COLO668 (cell line): ENCODE data around the gene PEX11G.

ENCODE experiments used
- DNase-seq: peaks from one replicate; lab custom pipeline; 2025; ENCODE audit not compliant: unreplicated experiment; lab: John Stamatoyannopoulos, UW

PEX11G gene

DNA sequence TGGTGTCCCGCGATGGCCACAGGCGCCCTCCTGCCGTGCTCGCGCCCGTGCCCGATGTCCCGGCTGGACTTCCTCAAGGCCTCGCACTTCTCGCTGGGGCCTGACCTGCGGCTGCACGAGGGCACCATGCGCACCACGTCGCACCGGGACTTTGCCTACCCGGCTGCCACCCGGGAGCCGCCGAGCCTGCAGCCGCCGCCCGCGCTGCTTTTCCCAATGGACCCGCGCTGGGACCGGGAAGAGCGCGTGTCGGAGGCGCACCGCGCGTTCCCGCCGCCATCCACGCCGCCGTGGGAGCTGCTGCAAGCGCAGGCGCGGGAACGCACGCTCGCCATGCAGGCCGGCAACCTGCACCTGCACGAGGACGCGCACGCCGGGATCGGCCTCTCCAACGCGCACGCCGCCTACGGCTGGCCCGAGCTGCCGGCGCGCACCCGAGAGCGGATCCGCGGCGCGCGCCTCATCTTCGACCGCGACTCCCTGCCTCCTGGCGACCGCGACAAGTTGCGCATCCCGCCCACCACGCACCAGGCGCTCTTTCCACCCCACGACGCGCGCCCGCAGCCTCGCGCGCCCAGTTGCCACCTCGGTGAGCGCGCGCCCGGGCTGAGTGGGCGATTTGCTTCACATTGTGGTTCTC is 12.1 kb upstream of the PEX11G start:
- peak; percentile 93 for DNase-seq

DNA sequence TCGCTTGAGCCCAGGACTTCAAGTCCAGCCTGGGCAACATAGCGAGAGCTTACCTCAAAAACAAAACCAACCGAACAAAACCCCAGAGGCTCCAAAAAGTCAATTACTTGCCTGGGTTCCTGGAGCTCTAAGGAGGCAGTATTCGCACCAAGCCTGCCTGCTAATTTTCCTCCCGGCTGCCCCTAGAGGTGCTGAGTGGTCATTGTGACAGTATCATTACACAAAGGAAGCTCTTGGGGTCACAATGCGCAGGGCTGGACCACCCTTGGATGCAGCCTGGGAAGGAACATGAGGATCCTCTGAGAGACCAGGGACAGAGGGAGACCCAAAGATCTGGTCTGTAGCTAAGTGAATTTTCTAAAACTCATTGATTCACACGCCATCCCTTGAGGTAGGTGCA is 8.5 kb upstream of the PEX11G start:
- DNase-seq, result no peak

DNA sequence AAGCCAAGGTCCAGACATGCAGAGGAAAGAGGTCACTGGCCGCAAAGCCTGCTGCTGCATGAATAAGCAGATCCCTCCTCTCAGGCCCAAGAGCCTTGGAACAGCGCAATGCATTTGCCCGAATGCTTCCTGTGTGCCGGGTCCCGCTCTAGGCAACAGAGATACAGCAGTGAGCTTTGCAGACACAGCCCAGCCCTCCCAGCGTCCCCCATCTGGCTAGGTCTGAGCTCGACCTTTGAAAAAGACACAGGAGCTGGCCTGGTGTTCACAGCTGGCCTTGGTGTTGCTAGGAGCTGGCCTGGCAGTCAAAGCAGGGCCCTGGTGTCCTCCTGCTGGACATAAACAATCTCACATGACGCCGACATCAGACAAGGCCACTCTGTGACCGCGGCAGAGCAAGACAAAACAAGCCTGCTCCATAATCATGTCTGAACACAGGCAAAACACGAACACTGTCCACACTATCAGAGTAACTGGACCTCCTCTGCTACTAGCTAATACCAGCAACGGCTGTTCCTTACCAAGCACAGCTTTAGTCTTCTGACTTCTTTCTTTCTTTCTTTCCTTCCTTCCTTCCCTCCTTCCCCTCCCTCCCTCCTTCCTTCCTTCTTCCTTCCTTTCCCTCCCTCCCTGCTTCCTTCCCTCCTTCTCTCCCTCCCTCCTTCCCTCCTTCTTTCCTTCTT is 5.7 kb upstream of the PEX11G start:
- DNase-seq, result no peak

DNA sequence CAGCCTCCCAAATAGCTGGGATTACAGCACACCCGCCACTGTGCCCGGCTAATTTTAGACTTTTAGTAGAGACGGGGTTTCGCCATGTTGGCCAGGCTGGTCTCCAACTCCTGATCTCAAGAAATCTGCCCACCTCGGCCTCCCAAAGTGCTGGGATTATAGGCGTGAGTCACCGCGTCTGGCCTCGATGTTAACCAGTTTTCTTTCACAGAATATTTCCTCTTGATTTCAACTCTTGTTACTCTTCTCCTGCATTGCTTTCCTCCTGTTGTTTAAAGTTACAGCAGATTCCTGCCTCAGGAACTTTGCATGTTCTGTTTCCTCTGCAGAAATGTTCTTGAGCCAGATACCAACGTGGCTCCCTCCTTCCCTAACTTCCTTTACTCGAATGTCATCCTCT is 3.7 kb upstream of the PEX11G start:
- DNase-seq, result no peak

DNA sequence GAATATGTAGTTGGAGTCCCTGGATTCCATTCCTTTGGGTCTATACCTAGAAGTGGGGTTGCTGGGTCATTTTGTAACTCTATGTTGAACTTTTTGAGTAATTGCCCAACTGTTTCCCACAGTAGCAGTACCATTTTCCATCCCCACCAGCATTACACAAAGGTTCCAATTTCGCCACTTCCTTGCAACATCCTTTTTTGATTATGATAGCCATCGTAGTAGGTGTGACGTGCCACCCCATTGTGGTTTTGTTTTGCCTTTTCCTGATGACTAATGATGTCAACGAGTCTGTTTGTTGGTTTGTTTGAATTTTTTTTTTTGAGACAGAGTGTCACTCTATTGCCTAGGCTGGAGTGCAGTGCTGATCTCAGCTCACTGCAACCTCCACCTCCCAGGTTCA is 3.3 kb upstream of the PEX11G start:
- DNase-seq, result no peak

DNA sequence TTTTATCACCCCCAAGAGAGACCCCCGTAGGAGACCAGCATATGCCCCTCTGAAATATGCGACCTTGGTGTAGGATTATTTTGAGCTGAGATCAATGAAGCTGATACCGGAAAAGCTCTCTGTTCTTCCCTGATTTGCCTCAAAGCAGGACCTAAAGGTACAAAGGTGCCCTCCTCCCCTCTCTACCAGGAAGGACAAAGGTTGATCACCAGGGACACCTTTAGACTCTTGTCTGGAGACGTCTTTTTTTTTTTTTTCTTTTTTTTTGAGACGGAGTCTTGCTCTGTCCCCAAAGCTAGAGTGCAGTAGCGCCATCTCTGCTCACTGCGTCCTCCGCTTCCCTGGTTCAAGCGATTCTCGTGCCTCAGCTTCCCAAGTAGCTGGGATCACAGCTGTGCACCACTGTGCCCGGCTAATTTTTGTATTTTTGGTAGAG is 792 bp upstream of the PEX11G start:
- no peak for DNase-seq

DNA sequence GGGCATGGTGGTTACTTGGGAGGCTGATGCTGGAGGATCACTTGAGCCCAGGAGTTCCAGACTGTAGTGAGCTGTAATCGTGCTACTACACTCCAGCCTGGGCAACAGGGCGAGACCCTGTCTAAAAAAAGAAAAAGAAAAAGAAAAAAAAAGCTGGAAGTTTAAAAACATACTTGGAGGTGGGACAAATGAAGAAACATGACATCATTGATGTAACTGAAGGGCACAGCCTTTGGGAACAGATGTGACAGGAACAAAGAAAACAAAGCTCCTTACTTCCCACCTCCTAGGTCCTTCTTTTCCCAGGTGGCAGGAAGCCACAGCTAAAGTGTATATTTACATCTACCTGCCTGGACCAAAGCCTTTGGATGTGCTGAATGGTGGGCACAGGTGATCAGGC is 1.9 kb downstream of the PEX11G start:
- DNase-seq, result no peak

DNA sequence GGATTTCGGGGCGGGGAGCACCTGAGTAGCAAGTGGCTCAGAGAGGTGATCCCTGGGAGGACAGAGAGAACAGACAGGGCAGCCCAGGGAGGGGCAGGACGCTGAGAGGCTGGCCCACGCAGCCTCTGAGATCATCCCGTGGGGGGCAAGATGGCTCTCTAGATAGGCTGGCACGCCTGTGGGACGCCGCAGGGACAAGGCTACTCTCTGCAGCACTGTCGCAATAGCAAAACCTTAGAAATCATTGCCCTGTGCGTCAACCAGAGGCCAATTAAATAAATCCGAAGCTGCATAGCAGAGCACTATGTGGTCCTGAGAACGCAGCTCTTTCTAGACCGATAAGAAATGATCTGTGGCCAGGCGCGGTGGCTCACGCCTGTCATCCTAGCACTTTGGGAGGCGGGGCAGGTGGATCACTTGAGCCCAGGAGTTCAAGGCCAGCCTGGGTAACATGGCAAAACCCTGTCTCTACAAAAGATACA is 5.1 kb downstream of the PEX11G start:
- DNase-seq, result no peak

DNA sequence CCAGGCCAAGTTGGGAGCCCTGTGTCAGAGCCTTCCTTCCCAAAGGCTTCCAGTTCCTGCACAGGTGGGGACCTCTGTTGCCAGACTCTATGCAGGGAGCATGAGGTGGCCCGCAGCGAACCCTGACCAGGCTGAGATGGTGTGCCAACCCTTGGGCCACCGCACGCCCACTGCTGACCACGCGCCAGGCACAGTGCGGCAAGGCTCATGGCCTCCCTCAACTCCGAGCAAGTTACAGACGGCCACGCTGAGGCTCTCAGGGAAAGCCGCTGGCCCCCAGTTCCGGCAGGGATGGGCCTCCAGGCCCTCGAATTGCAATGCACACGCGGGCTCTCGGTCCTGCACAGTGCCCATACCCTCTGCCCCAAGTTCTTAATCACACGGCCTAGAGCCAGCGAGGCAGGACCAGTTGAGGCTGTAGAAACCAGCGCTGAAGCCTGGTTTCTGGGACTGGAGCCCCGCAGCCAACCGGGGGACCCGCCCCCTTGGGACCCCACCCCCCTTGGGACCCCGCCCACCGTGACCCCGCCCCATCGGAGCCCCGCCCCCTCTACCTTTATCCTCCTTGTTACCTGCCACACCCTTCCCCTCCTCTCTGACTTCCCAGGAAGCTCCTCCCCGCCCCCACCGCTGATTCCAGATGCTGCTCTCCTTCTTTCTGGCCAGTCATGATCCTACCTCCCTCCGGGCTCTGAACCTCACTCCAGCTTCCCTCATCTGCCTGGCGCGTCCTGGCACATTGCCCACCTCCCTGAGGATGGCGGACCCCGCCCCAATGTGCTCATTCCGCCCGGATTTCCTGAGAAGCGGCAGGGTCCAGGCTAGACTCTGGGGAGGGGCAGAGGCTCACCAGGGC is 6.0 kb downstream of the PEX11G start:
- DNase-seq, result no peak

DNA sequence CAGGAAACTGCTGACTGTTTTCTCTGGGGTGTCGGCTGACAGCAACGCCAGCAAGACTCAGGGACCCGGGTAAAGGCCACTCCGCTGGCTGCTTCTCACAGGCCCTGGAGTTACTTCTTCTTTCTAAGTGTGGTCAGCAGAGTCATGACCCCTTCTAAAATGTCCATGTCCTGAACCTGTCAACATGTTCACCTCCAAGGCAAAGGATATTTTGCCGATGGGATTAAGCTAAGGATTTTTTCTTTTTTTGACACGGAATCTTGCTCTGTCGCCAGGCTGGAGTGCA is 7.9 kb downstream of the PEX11G start:
- no peak for DNase-seq

DNA sequence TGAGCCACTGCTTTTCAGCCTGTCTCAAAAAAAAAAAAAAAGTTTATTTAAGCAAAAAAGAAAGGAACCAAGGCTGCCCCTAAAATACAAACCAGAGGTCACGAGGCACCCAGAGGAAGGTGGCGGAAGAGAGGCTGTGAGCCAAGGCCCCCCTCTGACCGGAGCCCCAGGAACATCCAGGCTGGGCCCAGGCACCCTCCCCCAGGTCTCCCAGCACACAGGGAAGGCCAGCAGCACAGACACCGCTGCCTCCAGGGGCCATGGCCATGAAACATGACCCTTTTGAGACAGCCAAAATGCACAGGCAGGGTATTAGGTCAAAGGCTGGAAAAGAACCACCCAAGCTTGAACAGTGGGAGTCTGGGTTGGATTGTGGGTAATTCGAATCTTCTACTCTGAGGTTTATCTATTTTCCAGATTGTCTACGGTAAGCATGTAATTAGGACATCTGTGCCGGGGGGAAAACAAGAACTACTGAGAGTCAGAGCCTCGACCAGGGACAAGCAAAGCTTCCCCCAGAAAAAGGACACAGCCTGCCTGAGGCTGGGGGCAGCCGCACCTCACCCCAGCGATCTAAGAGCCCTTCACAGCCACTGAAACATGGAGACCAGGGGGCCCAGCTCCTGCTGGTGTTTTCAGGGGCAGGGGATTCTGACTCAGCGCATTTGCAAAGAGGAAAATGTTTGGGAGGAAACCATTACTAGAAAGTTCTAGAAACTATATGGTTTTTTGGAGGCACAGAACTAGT is 8.4 kb downstream of the PEX11G start:
- DNase-seq, result no peak

DNA sequence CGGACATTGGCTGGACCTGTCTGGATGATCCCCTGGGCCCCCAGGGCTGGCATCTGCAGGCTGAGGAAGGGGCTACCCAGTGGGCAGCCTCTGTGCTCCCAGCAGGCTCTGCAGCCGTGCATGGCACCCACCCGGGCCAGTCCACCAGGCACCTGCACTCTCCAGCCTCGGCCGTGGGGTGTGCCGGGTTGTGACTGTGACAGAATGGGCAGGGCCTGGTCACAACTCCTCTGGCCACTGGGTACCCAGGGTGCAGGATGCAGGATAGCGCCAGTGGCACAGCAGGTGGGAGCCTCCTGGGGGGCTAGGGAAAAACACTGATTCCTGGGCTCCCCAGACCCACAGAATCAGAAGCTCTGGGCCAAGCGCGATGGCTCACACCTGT is 10.0 kb downstream of the PEX11G start:
- DNase-seq, result no peak

DNA sequence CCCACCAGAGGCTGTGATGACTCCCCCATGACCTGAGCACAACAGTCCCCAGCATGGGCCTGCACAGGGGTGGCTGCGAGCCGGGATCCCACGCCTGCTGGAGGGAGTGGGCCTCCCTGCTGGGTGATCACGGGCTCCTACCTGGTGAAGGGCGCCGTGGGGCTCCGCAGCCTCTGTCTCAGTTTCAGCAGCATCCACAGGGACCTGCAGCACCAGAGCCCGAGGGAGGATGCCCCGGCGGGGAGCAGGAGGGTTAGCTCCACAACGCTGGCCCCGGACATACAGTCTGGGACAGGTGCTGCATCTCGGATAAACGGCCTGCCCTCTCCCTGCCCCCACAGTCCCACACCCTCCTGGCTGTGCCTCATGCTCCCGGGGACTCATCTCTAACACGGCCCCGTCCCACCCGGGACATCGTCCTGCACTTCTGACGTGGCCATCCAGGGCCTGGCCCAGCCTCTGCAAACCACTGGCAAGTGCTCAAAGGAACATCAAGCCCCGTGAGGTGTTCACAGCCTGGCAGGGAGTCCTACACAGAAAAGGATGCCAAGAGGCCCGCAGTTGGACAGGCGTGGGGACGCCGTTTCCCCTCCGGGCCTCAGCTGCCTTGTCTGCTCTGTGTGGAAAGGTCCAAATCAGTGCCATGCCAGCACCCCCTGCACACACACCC is 10.5 kb downstream of the PEX11G start:
- DNase-seq, result no peak

DNA sequence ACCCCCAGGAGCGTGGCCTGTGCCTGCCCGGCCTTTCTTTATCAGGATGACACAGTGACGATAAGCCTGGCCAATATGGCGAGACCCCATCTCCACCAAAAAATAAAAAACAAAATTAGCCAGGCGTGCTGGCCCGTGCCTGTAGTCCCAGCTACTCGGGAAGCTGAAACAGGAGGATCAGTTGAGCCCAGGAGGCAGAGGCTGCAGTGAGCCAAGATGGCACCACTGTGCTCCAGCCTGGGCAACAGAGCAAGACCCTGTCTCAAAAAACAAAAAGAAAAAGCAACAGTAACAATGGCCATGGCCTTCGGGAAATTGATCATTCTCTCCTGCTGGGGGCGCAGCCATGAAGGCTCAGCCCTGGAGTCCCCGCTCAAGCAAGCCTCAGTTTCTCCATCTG is 11.1 kb downstream of the PEX11G start:
- no peak for DNase-seq

DNA sequence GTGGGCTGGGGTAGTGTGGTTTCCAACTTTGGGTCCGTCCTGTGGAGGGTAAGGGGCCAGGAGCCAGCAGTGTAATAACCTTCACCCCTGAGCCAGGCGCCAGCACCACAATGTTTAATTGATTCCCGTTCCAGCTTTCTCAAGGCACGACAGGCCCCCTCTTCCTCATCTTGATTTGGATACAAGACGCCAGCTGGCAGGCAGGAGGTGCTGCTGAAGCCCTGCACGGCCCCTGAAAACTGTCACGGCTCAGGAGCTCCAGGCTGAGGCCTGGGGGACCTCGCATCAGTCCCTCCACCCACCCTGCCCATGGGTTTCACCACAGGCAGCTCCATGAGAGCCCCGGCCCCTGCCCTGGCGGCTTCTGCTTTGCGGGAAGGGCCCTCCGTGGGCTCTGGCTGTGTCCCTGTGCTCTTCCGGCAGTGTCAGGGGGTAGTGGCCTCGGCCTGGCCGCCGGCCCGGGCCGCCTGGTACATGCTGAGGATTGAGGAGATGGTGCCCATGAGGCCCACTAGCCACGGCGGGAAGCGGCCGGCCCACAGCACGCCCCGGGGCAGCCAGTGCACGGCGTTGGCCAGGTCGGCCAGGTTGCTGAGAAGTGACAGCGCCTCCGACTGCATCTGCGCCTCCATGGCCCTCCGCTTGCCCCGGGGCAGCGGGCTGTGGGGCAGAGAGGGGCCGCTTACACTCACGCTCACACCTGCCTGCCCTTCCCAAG is 11.9 kb downstream of the PEX11G start:
- no peak for DNase-seq

DNA sequence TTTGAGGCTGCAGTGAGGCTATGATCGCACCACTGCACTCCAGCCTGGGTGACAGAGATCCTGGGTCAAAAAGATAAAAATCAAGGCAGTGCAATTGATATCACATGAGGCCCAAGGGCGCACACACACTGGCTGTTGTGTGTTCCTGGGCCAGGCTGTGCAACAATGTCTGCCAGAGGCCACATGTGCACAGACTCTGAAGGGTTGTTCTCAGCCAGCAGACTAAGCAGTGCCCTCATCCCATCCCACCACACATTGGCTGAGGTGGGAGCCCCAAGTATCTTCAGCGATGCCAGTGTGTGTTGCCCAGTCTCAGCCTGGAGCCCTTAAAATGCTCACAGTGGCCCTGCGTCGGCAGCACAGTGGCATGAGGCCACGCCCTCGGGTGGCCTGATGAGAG is 12.6 kb downstream of the PEX11G start:
- no peak for DNase-seq

DNA sequence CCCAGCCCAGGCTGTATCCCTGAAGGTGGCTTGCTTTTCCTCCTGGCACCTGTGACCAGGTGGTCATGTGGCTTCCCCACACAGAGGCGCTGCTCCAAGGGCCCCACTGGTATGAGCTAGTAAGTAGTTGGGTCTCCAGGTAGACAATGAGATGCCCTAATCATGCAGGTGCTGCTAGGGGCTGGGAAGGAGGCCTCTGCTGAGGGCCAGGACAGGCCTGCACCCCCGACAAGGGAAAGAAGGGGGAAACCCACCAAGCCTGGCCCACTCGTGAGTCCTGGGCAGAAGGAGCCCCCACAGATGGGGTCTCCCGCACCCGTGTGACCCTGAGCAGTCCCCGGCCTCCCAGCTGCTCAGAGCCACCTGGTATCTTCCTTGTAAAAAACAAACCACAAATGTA is 13.2 kb downstream of the PEX11G start:
- no peak for DNase-seq

DNA sequence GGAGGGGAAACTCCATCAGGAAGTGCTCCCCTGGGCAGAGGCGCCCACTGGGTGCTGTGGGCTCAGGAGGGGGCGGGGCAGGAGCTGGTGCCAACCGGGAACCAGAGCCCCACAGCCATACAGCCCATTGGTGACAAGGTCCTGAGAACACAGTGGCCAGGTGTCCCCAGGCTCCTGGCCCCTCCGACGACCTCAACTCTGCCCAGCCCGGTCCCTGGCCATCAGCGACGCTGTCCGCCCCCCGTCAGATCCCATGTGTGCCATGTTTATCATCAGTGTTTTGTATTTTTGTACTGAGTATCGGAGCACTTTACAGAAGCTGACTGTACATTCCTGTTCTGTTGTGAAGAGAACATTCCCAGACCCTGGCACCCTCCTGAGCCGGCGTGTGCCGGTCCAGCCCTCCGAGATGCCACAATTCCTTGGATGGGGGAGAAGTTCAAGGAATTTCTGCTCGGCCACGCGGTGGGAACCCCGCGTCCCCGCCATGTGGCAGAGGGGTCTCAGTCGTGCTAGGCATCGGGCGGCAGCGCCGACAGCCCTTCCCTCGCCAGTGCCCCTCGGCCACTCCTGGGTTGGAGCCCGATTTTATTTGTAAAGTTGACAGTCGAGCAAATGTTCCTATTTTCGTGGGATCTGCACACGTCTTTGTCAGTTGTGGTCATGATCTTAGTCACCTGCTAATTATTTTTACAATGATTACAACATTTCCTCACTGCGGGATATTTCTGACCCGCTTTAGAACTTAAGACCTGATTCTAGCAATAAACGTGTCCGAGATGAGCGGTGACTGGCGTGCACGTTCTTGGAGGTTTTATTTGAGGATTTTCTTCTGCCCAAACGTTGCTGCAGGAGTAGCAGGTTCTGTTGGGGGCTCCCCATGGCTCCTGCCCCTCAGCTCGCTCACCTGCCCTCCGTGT is 16.9 kb downstream of the PEX11G start:
- DNase-seq, result no peak
